Epidermal melanocyte (primary cell): Measurements from ENCODE around the gene ETFA.

Experiments used
- DNase-seq: peaks from one replicate; pipeline ENCODE4 v3.0.0; 2011; ENCODE audit warnings: low spot score; ENCODE audit not compliant: insufficient read length

Gene ETFA

GRCh38 chr15:76176487-76177085, 134.7 kb downstream of the ETFA start:
- no peak for DNase-seq

DNA sequence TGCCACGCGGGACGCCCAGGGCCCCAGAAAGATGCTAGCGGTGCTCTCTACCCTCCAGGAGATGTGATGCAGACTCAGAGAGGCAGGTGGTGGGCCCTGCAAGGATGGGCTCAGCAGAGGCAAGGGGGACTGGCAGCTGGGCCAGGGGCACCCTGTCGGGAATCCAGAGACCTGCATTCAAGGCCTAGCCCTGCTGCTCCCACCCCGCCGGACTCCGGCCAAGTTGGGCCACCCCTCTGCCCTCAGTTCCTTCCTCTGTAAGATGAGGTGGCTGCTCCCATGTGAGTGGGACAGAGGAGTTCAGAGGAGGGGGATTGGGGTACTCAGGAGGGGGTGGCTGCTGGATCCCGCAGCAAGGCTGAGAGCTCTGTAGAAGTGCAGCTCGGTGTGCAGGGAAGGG, 135.2 kb downstream of the ETFA start:
- no peak for DNase-seq

GRCh38 chr15:76175442-76175841, 135.8 kb downstream of the ETFA start:
- DNase-seq = no peak

GRCh38 chr15:76174654-76175053, 136.6 kb downstream of the ETFA start:
- DNase-seq = no peak

GRCh38 chr15:76173317-76173834, 137.9 kb downstream of the ETFA start:
- DNase-seq = no peak

GRCh38 chr15:76172782-76173181, 138.5 kb downstream of the ETFA start:
- no peak for DNase-seq

DNA sequence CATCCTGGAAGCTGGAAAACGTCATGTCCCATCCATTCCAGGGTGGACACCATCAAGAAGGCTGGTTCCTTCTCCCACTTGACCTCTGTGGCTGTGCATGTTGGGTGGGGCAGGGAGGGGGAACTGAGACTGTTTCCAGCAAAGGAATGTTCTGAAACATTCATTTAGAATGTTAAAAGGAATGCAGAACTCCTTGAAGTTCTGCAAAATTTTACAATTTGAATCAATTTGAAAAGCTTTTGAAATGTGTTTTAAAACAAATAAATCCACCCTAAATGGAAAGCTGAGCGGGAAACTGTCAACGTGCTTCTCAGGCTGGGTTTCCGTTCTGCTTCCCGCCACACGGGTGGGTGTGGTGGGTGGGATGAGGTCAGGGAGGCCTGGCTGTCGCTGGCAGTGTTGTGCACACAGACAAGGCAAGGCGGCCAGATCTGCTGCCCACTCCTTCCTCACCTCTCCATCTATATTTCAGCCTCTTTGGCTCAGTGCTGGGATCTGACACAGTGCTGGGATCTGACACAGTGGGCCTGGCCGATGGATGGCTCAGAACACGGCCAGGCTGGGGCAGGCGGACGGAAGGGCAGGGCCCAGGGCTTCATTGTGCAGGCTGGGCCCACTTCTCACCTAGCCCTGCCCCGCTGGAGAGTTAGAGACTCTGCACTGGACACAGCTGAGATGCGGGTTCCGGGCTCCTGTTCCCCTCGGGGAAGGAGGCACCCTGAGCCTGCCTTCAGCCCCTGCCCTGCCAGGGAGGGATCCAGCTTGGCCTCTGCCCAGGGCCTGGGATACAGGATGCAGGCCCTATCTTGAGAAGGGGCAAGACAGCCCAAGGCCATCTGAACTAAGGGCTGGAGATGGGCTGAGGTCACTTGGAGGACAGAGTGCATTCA, 141.1 kb downstream of the ETFA start:
- no peak for DNase-seq

GRCh38 chr15:76169018-76169417, 142.3 kb downstream of the ETFA start:
- no peak for DNase-seq

DNA sequence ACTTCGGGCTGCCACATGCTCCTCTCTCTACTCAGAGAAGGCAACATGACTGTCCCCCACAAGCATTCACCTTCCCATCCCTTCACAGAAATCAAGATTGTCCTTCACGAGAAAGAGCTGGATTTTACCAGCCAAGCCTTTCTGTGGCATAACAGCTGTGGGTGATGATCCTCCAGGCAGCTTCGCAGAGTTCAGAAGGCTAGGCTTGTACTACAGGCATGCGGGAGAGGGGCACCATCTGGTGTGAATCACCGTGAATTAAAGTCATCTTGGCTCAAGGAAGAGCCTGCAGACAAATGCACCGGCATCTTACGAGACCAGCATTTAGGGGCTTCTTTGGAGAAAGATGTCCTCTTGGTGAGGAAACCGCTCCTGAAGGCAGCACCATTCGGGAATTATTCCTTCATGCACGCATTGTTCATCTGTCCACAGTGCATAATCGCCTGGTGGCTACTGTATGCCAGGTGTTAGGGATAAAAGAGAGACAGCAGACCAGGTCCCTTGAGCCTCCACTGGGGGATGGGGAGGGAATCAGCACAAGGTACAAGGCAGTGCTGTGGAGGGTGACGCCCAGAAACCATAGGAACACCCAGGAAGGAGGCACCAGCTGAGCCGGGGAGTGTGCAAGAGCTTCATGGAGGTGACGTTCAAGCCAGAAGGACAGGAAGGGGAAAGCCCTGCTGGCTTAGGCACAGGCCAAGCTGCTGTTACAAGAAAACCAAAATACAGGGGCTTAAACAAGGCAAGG, 142.9 kb downstream of the ETFA start:
- no peak for DNase-seq

GRCh38 chr15:76165951-76166350, 145.3 kb downstream of the ETFA start:
- no peak for DNase-seq
